ENCODE measurements around the gene HTRA3. TPM values are rescaled to one million over a fixed set of nuclear protein-coding genes. Genes with fewer than 3 reads are reported as not detected.

HTRA3 gene
- total RNA-seq, 2 experiments from 2014 or later, result not detected

DNA sequence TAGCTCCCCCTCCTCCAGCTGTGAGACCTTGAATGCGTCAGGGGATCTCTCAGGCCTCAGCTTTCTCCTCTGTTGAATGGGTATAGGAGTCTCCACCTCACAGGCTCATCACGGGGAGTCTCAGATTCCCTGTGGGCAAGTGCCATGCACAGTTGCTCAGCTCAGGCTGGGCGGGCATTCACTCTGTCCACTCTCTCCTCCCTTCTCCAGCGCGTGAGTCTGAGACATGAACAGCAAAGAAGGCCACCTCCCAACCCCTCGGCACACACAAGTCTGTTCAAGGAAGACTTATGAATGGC is 60.0 kb downstream of the HTRA3 start:
- no peaks in the 10 kb centered on the region for H3K4me1 ChIP-seq (ENCODE audit: insufficient read depth, low read length, poor library complexity, severe bottlenecking)
- ChIA-PET POLR2A (interaction anchor here (0.6 kb wide), 1 partner anchor 13 kb away, joined by 3 read pairs; no protein-coding TSS in a partner anchor), CTCF (ENCODE audit: unreplicated experiment) (no interaction called here)
- H3K4me2 ChIP-seq (ENCODE audit: low read length), result no peak overlapping the region
- no TSS peak for BruUV-seq (replicated peaks)
- intact Hi-C loops (cut with micrococcal nuclease; ENCODE audit: unreplicated experiment), result no loop called here
- TF ChIP-seq EZH2phosphoT487 (IDR thresholded peaks at IDR 0.05; ENCODE audit: borderline replicate concordance, low read depth, low read length) (no peak), CTCF (conservative IDR thresholded peaks at IDR 0.05; ENCODE audit: low read length) (no peak)
- H3K27ac ChIP-seq (ENCODE audit: low read depth, low read length, poor library complexity, severe bottlenecking), result no peak overlapping the region
- no peaks in the 10 kb centered on the region for H3K9me3 ChIP-seq (ENCODE audit: low read length)
- no peaks in the 10 kb centered on the region for H4K20me1 ChIP-seq (ENCODE audit: insufficient read depth, low read length)
- no peaks in the 10 kb centered on the region for H3K36me3 ChIP-seq (ENCODE audit: insufficient read depth, low read length)
- H3K9me2 ChIP-seq (ENCODE audit: insufficient read depth, low read length), result no peaks in the 10 kb centered on the region
- no peak for DNase-seq (ENCODE audit: low spot score)
- H2AFZ ChIP-seq (ENCODE audit: low read length), result no peak overlapping the region
- no peak overlapping the region for H3K4me3 ChIP-seq (ENCODE audit: low read depth, low read length, poor library complexity, severe bottlenecking)
- no peaks in the 10 kb centered on the region for H3K79me2 ChIP-seq (ENCODE audit: insufficient read depth, low read depth, low read length)

DNA sequence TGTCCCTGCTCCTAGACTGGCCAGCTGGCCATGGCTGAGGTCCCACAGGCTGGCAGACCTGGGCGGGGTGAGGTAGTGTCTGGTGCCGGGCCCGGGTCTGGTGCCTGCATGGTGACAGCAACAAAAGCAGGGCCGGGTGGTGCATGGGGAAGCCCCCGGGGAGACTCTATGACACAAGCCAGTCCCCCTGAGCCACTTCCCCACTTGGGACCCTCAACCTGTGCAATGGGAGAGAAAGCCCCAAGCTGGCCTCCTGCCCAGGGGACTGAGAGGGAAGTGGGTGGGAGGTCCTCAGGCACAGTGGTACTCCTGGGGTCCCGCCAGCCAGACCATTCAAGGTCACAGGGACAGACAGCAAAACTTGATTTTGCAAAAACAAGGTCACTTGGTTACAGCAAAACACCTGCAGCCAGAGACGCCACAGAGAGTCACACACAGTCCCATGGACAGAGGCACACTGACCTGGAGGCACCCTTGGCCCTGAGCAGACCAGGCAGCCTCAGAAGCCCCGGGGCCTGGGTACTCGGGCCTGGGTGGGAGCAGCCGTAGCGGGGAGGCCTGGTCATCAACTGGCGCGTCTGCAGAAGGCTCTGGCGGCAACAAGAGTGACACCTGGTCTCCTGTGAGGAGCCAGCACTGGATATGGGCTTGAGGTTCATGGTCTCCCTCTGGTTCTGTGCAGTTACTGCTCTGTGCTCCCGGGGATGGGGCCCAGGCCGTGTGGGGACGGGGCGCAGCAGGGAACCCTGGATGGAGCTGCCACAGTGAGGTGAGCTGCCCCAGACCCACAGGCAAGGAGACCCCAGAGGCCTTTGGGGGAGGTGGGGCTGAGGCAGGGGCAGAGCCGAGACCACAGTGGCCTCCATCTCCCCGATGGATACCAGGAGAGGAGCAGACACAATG is 60.6 kb downstream of the HTRA3 start:
- no peak for DNase-seq (ENCODE audit: low spot score)
- Histone ChIP-seq H2AFZ (ENCODE audit: low read length) (no peak overlapping the region), H3K36me3 (ENCODE audit: insufficient read depth, low read length) (no peaks in the 10 kb centered on the region), H3K4me1 (ENCODE audit: insufficient read depth, low read length, poor library complexity, severe bottlenecking) (no peaks in the 10 kb centered on the region), H3K4me3 (ENCODE audit: low read depth, low read length, poor library complexity, severe bottlenecking) (no peak overlapping the region), H3K9me3 (ENCODE audit: low read length) (no peaks in the 10 kb centered on the region), H3K4me2 (ENCODE audit: low read length) (no peak overlapping the region), H3K9me2 (ENCODE audit: insufficient read depth, low read length) (no peaks in the 10 kb centered on the region), H3K79me2 (ENCODE audit: insufficient read depth, low read depth, low read length) (no peaks in the 10 kb centered on the region), H4K20me1 (ENCODE audit: insufficient read depth, low read length) (no peaks in the 10 kb centered on the region), H3K27ac (ENCODE audit: low read depth, low read length, poor library complexity, severe bottlenecking) (no peak overlapping the region)
- ChIA-PET CTCF (ENCODE audit: unreplicated experiment) (no interaction called here), POLR2A (interaction anchor here (0.6 kb wide), 1 partner anchor 12 kb away, joined by 3 read pairs; no protein-coding TSS in a partner anchor)
- no TSS peak for BruUV-seq (replicated peaks)
- TF ChIP-seq CTCF (conservative IDR thresholded peaks at IDR 0.05; ENCODE audit: low read length) (no peak), EZH2phosphoT487 (IDR thresholded peaks at IDR 0.05; ENCODE audit: borderline replicate concordance, low read depth, low read length) (no peak)
- intact Hi-C loops (cut with micrococcal nuclease; ENCODE audit: unreplicated experiment), result no loop called here
